GM18519 (cell line): Measurements from ENCODE around the gene CABP7.
"Not testable (repeated sequence)": the region's sequence is repeated elsewhere in the genome, so short reads cannot be mapped to it uniquely, and the experiment has no call there.

Experiments
- ATAC-seq: cut with Tn5 transposase; IDR thresholded peaks from one replicate; pipeline ENCODE4 v1.9.1; 2021; ENCODE audit warnings: mild to moderate bottlenecking, moderate library complexity; ENCODE audit not compliant: unreplicated experiment, low FRiP score

Gene CABP7

GRCh38 chr22:29744902-29745301, 25.1 kb downstream of the CABP7 start:
- ATAC-seq, result no peak

- no peak for ATAC-seq
Measured at GRCh38 chr22:29747832-29748231, 28.0 kb downstream of the CABP7 start.

GRCh38 chr22:29748248-29748893, 28.6 kb downstream of the CABP7 start:
- ATAC-seq, result no peak

GRCh38 chr22:29750029-29750428, 30.2 kb downstream of the CABP7 start:
- no peak for ATAC-seq

- no peak for ATAC-seq
Measured at GRCh38 chr22:29750559-29751538, 31.0 kb downstream of the CABP7 start.

GRCh38 chr22:29751669-29752068, 31.9 kb downstream of the CABP7 start:
- ATAC-seq, result no peak

- no peak for ATAC-seq
Measured at GRCh38 chr22:29753808-29754657, 34.2 kb downstream of the CABP7 start.

GRCh38 chr22:29754658-29755395, 35.0 kb downstream of the CABP7 start:
- ATAC-seq, result not testable (repeated sequence)

- no peak for ATAC-seq
Measured at GRCh38 chr22:29755889-29756288, 36.1 kb downstream of the CABP7 start.

GRCh38 chr22:29756341-29756740, 36.5 kb downstream of the CABP7 start:
- no peak for ATAC-seq

GRCh38 chr22:29757096-29757495, 37.3 kb downstream of the CABP7 start:
- no peak for ATAC-seq

- ATAC-seq, result no peak
Measured at GRCh38 chr22:29758068-29758622, 38.3 kb downstream of the CABP7 start.

GRCh38 chr22:29758959-29759358, 39.2 kb downstream of the CABP7 start:
- no peak for ATAC-seq

- ATAC-seq, result no peak
Measured at GRCh38 chr22:29762263-29762662, 42.5 kb downstream of the CABP7 start.

GRCh38 chr22:29765905-29766631, 46.3 kb downstream of the CABP7 start:
- no peak for ATAC-seq

- ATAC-seq, result peak; percentile 38
Measured at GRCh38 chr22:29766632-29767170, 46.9 kb downstream of the CABP7 start, which contains the start of gene ZMAT5. Gene ZMAT5 (minus strand): TSS chr22:29767007. CDS start chr22:29748544, 18,463 bp downstream.

GRCh38 chr22:29767171-29768051, 47.6 kb downstream of the CABP7 start, which contains the start of gene UQCR10:
Gene UQCR10 (plus strand): TSS chr22:29767369. CDS start chr22:29767399, 30 bp downstream.
- ATAC-seq, result peak; percentile 59
